Medulla oblongata (tissue), 1 donor: ENCODE data around the gene USHBP1.

ENCODE experiments used
- DNase-seq: peaks from one replicate; pipeline ENCODE4 v3.0.0-alpha.2; 2015; ENCODE audit errors: extremely low spot score

The USHBP1 gene

GRCh38 chr19:17240062-17240752 lies 24.3 kb downstream of the USHBP1 start:
- DNase-seq: no peak

GRCh38 chr19:17237747-17238706 lies 26.5 kb downstream of the USHBP1 start:
- no peak for DNase-seq

DNA sequence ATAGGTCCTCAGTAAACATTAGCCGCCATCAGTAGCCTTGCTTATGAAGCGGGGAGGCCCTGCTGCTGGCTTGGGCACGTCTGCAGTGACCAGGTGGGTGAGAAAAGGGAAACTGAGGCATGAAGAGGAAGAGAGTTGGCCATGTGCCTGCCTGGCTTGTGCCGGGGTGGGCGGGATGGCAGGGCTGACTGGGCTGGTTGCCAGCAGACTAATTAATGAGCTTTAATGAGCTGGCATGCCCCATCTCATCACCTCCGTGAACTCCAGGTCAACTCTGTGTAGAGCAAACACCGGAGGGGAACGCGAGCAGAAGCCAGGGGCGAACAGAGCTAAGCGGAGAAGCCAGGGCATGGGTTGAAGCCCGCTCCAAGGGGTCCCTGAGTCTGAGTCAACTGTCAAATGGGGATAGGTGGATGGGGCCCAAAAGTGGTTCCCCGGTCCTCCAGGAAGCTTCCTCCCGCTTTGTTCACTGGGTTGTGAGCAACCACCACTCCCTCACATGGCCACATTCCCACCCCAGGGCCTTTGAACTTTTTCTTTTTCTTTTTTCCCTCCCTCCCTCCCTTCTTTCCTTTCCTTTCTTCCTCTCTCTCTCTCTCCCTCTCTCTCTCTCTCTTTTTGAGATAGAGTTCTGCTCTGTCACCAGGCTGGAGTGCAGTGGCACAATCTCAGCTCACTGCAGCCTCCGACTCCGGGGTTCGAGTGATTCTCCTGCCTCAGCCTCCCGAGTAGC lies 27.6 kb downstream of the USHBP1 start:
- no peak for DNase-seq

DNA sequence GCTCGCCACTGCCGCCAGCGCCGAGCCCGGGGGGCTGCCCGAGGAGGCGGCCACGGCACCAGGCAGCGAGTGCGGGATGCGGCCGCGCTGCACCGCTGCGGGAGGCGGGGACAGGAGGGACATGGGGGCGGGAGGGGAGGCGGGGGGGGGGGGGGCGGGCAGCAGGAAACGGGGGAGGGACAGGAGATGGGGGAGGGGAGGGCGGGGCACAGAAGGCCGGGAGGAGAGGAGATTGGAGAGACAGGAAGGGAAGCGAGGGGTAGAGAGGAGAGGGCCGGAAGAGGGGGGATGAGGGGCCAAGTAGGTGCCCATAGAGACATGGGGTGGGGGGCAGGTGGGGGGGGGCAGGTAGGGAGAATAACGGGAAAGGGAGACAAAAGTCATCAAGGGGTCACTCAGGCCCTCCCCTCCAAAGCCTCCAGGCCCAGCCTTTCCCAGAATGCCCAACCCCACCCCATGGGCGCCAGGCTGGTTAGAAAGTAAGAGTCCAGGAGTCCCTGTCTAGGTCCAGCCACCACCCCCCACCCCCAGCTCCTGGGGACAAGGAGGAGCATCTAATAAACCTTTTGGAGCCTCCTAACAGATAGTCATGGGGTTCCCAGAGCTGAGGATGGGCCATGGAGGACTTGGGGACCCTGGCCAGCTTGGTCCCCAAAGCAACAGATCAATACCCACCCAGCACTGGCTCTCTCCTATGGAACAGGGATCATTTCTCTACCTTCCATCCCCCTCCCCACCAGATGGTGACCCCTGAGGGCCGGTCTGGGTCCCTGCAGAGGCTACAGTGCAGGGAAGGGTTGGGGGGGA lies 28.4 kb downstream of the USHBP1 start:
- DNase-seq: no peak

- DNase-seq: peak; percentile 60
Observed at GRCh38 chr19:17235300-17235970, 29.1 kb downstream of the USHBP1 start.

DNA sequence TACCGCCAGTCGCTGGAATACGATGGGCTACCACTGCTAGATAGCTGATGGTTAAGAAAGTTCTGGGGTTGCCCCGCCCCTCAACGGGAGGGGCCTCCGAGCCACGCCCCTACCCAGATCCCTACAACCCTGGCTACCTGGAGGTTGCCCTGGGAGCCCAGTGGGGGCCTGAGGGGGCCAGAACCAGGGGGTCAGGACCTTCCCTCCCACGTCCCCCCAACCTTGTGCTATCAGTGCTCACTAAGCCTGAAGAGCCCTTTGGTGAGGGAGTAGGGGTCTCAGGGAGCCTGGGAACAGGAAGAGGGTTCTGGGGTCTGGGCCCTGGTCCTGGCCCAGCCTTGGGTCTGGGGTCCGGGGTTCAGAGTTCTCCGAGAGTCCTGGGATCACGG lies 29.6 kb downstream of the USHBP1 start:
- no peak for DNase-seq

DNA sequence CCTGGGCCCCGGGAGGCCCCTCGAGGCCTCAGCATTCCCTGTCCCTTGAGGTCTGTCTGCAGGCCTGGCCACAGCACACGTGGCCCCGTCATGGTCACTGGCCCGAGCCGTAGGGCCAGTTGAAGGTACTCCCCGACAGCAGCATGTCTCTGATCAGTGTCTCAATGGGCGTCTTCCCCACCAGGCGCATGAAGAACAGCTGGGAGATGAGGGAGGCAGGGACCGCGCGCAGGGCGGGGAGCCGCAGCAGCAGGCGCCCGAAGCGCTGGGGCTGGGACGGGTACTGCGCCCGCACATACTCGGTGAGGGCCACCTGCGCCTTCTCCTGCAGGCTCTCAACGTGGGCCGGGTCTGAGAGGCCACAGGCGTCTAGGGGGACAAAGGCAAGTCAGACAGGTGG lies 32.3 kb downstream of the USHBP1 start:
- DNase-seq: no peak

- DNase-seq: no peak
Observed at GRCh38 chr19:17229890-17230289, 34.7 kb downstream of the USHBP1 start.

DNA sequence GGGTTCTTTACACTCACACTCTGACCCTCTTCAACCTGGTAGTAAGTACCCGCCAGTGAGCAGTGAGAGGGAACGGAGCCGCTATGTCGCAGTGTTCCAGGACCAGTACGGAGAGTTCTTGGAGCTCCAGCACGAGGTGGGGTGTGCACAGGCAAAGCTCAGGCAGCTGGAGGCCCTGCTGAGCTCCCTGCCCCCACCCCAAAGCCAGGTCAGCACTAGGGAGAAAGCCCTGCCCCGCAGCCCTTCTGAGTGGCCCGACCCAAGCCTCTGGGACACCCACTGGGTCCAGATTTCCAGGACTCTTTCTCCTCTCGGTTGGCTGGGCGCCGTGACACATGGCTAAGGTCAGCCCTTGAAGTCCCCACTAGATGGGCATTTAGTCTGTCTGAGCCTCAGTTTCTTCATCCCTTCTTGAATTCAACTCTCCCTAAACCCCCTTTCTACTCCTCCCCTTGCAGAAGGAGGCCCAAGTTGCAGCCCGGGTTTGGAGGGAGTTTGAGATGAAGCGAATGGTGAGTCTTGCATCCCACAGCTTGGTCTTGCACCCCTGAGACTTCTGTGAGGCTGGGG lies 36.7 kb downstream of the USHBP1 start:
- no peak for DNase-seq

DNA sequence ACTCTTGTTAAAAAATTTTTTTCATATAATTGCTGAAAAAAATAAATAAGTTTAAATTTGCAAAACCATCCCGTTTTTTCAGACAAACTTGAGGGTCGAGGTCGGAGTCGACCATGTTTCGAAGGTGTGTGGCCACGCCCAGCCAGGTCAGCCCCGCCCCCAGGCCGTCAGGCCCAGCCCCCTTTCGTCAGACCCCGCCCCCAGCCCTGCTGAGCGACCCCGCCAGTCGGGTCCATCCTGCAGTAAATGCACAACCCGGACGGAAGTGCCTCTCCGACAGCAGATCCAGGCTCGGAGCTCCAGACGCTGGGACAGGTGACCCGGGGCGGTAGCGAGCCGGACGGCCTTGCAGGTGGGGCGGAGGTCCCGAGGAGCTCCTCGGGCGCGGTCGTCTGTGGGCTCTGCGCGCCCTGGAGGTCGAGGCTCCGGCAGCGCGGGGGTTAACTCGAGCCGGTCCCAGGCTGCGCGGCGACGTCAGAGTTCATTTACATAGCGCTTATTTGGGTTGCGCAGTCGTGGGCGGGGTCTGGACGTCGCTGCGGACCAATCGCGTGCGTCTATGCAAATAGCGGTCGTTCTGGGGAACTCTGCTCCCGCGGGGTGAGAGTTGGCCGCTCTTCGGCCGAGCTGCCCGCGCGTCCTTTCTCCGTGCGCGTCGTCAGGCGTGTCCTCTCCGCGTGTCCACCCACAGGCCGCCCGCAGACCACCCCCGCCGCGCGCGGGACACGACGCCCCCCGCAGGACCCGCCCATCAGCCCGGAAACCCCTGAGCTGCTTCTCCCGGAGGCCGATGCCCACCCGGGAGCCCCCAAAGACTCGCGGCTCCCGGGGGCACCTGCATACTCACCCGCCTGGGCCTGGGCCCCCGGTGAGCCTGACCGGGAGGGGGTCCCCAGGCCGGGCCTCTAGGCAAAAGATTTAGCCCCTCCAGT lies 38.3 kb downstream of the USHBP1 start, which contains the start of gene OCEL1:
OCEL1 (plus strand) TSS at position 225 of the 932 bp plus-strand sequence; CDS start at position 247, 22 bp downstream.
- peak; percentile 99 for DNase-seq

- DNase-seq: no peak
Observed at GRCh38 chr19:17225053-17225452, 39.5 kb downstream of the USHBP1 start.

DNA sequence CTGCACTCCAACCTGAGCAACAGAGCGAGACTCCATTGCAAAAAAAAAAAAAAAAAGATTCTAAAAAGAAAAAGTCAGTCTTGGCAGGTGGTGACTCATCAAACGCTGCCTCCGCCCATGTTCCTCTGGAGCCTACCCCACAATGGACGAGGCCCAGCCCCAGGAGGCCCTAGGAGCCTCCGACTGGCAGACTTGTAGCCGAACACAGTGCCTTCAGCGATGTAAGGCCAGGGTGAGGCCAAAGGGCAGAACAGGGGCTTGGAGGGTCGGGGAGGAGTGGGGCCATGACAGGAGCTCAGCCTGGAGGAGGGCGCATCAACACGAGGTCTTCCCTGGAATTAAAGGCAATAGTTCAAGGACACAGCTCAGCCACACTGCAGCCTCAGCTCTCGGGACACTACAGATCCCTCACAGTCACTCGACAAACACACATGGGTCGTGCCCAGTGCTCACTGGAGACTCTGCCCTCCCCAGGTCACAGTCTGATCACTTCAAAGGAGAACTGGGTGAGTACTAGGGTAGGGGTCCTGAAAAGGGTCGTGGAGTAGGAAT lies 44.3 kb downstream of the USHBP1 start:
- no peak for DNase-seq

DNA sequence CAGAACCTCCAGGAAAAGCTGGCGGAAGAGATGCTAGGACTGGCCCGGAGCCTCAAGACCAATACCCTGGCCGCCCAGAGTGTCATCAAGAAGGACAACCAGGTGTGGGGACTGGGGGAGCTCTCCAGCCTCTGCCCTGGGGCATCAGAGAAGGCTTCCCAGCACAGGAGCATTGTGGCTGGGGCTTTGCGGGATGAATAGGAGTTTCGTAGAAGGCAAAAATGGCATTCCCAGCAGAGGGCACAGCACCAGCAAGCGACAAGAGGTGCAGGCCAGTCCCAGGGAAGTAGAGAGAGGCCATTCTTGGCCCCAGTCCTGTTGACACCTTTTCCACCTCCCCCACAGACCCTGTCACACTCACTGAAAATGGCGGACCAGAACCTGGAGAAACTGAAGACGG lies 45.3 kb downstream of the USHBP1 start:
- DNase-seq: no peak

- DNase-seq: no peak
Observed at GRCh38 chr19:17216058-17216670, 48.4 kb downstream of the USHBP1 start.

DNA sequence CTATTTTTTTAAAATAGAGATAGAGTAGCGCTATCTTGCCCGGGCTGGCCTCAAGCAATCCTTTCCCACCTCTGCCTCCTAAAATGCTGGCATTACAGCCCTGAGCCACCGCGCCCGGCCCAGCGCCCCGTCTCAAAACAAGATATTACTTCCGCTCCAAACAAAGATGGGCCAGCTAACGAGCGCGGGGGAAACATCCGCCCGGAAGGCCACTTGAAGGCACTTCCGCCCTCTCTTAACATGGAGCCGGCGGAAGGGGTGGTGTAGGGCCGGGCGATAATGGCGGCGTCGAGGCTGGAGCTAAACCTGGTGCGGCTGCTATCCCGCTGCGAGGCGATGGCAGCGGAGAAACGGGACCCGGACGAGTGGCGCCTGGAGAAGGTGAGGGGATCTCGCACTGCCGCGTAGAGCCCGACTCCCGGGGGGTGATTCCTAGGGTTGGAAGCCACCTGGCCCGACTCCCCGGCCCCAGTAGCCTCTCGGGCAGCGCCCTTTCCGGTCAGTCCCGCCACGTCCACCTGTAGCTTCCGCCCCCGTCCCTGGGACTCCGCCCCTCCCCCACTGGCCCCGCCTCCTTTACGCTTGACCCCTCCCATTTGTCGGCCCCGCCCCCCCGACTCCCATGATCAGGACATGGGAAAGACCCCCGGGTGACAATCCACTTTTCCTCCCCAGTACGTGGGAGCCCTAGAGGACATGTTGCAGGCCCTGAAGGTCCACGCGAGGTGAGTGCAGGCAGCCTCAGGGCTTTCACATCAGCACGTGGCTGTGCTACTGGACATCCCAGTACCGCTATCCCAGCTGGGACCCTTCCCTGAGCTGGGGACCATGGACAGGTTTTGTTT lies 49.2 kb downstream of the USHBP1 start, which contains the start of gene USE1:
USE1 (plus strand) TSS at position 231 of the 845 bp plus-strand sequence; CDS start at position 280, 49 bp downstream.
- DNase-seq: peak; percentile 95

- DNase-seq: no peak
Observed at GRCh38 chr19:17214508-17215126, 49.9 kb downstream of the USHBP1 start.

DNA sequence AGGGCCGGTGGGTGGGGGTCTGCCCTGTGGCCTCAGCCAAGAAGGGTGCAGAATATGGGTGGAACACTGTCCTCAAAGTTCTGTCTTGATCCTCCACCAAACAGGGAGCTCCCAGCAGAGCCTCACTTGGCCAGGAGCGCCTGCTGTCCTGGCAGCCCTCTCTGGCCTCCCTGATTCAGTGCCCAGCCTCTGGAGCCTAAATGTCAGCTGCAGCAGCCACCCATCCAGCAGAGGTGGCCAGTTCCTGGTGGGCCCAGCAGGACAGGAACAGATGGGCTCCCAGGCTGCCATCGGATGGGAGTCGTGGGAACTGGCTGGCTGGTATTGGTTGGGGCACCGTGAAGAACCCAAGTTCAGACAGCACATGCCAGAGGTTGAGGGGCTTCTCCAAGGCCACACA lies 51.2 kb downstream of the USHBP1 start:
- no peak for DNase-seq
